Hematopoietic multipotent progenitor cell treated with erythropoietin and hydrocortisone succinate and interleukin-3 and kit ligand, for 4 days (in vitro differentiated cells): ENCODE measurements around the gene RIN3.
A peak's percentile ranks its signal among the peaks of the same experiment; 100 is the strongest.

Source experiments
- DNase-seq: peaks from one replicate; pipeline ENCODE4 v3.0.0-alpha.2; 2015

Gene RIN3

GRCh38 chr14:92652413-92653151 is 139.0 kb downstream of the RIN3 start:
- DNase-seq, result peak; percentile 59

- peak; percentile 71 for DNase-seq
These were observed 139.6 kb downstream of the RIN3 start for GRCh38 chr14:92653162-92653651.

- peak; percentile 52 for DNase-seq
These were observed 140.8 kb downstream of the RIN3 start for GRCh38 chr14:92654239-92654901.

GRCh38 chr14:92655419-92656201 is 142.0 kb downstream of the RIN3 start:
- DNase-seq, result peak; percentile 58

- DNase-seq, result peak; percentile 65
These were observed 142.9 kb downstream of the RIN3 start for GRCh38 chr14:92656306-92657081.

GRCh38 chr14:92657457-92658142 is 144.0 kb downstream of the RIN3 start:
- DNase-seq, result peak; percentile 82

GRCh38 chr14:92658160-92658559 is 144.6 kb downstream of the RIN3 start:
- DNase-seq, result no peak

GRCh38 chr14:92658684-92659083 is 145.1 kb downstream of the RIN3 start:
- no peak for DNase-seq

- peak; percentile 97 for DNase-seq
These were observed 146.4 kb downstream of the RIN3 start for GRCh38 chr14:92659765-92660561.

GRCh38 chr14:92660571-92660970 is 147.0 kb downstream of the RIN3 start:
- no peak for DNase-seq

- no peak for DNase-seq
These were observed 149.5 kb downstream of the RIN3 start for GRCh38 chr14:92663049-92663448.

GRCh38 chr14:92665661-92666110 is 152.1 kb downstream of the RIN3 start:
- DNase-seq, result peak; percentile 98

- DNase-seq, result no peak
These were observed 152.7 kb downstream of the RIN3 start for GRCh38 chr14:92666251-92666650.

- DNase-seq, result peak; percentile 43
These were observed 154.8 kb downstream of the RIN3 start for GRCh38 chr14:92668276-92668973.

- peak; percentile 95 for DNase-seq
These were observed 156.6 kb downstream of the RIN3 start for GRCh38 chr14:92670160-92670559.

GRCh38 chr14:92670643-92671366 is 157.2 kb downstream of the RIN3 start:
- no peak for DNase-seq

GRCh38 chr14:92673601-92674150 is 160.1 kb downstream of the RIN3 start:
- DNase-seq, result no peak

GRCh38 chr14:92675421-92675820 is 161.8 kb downstream of the RIN3 start:
- no peak for DNase-seq

GRCh38 chr14:92675976-92676375 is 162.4 kb downstream of the RIN3 start:
- DNase-seq, result no peak
